GM12873 (cell line): Measurements from ENCODE around the gene LMOD1.

ENCODE experiments used
- CTCF ChIP-seq: IDR thresholded peaks from 2 replicates; pipeline ENCODE4 v1.5.1; 2012; ENCODE audit warnings: low read depth, mild to moderate bottlenecking, moderate library complexity, low read length, control low read depth; ENCODE audit not compliant: insufficient read depth; ENCODE audit errors: missing control alignments

Gene LMOD1

GRCh38 chr1:201874672-201875071 is 71.7 kb downstream of the LMOD1 start:
- no peak for TF ChIP-seq CTCF

GRCh38 chr1:201870397-201870796 is 76.0 kb downstream of the LMOD1 start:
- TF ChIP-seq CTCF, result no peak

- TF ChIP-seq CTCF, result no peak
These were observed 84.9 kb downstream of the LMOD1 start for GRCh38 chr1:201861448-201861847.

DNA sequence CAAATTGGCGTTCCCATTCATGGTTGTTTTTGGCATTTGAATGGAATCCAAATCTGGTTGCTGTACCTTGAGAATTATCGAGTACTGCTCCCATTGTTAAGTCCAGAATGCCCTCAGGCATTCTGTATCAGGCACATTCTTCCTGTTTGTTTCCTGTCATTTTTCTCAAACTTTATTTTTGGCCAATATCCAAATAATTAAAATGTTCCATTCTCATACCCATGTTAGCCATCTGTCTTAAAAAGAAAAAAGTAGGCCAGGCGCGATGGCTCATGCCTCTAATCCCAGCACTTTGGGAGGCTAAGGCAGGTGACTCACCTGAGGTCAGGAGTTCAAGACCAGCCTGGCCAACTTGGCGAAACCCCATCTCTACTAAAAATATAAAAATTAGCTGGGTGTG is 86.9 kb downstream of the LMOD1 start:
- no peak for TF ChIP-seq CTCF

DNA sequence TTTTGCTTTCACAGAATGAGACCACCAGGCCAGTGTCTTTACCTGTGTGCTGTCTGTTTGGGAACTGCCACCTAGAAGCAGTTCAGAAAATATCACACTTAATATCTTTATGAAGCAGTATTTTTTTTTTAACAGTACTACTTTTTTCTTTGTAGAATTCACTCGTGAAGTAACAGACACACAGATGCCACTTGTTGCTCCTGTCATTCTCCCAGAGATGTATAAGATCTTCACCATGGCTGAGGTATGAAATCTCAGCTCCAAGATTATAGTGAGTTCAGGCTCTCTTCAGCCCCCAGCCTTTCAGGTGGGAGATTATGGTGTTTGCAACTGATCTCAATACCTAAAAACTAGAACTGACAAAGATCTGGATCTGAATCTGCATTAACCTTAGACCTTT is 94.4 kb downstream of the LMOD1 start:
- TF ChIP-seq CTCF, result no peak

DNA sequence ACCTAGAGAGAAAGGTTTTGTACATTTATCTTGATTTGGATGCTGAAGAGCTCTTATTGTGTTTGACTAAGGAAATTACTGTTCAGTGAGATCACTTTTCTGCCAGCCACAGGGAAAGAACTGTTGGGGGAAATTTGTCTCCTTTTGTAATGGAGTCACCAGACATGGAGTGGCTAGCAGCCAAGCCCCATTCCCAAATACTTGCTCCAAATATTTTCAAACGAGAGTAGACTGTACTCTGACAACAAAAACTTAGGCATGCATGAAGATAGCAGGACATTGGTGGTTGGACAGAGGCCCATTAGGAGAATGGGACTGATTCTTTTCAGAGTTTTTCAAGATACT is 96.3 kb downstream of the LMOD1 start:
- TF ChIP-seq CTCF, result no peak

GRCh38 chr1:201849372-201850052 is 96.8 kb downstream of the LMOD1 start:
- no peak for TF ChIP-seq CTCF

DNA sequence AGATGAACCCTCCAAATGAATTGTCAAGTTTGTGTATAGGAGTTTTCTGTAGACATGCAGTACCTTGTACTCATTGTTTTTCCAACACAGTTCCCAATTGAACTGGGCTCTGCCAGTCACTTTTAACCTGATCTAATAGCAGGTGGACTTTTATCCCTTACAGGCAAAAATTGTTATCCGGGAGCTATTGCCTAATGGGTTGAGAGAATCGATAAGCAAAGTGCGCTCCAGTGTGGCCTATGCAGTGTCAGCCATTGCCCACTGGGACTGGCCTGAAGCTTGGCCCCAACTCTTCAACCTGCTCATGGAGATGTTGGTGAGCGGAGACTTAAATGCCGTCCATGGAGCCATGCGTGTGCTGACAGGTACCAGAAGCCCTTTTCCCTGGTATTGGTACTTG is 98.1 kb downstream of the LMOD1 start:
- TF ChIP-seq CTCF, result no peak
